NCI-H1417 (cell line): ENCODE results near the gene GUK1.

Experiments
- DNase-seq, 3 experiments: peaks; one replicate each; lab custom pipeline; 2025; lab: John Stamatoyannopoulos, UW

The GUK1 gene

GRCh38 chr1:228149406-228150119 lies 9.5 kb downstream of the GUK1 start, which contains the start of gene GJC2:
GJC2 (plus strand) TSS chr1:228149930; CDS start chr1:228157759, 7,829 bp downstream.
- DNase-seq, result no peak

DNA sequence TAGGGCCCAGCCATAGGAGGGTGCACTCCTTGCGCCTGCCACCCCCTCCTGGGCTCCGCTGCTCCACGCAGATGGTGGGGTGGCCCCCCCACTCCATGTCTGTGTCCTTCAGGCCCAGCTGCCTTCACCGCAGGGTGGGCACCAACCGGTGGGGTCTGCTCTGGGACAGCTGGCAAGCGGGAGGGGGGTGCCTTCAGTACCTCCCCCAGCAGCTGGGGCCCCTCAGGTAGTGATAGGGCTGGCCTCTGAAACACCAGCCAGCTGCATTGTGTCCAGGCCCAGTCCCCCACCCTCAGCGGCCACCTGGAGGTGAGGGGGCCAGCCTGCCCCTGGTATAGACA lies 10.0 kb downstream of the GUK1 start:
- no peak for DNase-seq

DNA sequence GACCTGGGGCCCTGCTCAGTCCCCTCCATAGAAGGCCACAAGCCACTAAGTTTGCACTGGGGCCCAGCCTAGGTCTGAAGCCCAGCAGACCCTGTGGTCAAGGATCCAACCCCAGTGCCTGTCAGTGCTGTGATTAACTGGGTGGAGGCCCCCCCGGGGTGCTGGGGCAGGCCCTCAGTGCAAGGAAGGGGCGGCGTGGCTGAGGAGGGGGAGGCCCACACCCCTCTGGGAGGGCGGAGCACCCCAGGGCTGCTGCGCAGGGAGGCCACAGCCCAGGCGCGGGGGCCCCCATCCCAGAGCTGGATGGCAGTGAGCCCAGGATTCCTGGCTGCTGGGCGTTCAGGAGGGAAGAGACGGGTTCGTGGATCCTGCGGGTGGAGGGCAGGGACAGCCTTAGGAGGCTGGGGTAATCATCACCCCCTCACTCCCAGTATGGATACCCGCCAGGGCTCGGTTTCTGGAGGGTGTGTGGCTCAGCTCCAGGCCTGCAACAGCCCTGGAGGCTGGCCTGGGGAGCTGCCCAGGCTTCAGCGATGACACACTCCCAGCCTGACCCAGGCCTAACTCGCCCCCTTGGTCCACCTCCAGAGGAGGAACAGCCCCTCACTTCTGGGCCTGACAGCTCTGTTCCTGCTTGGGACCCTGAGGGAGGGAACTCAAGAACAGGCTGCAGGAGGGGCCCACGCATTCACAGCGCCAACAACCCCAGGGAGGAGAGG lies 10.5 kb downstream of the GUK1 start:
- DNase-seq, result no peak

- DNase-seq, result no peak
Measured at GRCh38 chr1:228151180-228151925, 11.3 kb downstream of the GUK1 start.

GRCh38 chr1:228152097-228152917 lies 12.2 kb downstream of the GUK1 start:
- no peak for DNase-seq

- no peak for DNase-seq
Measured at GRCh38 chr1:228152918-228153258, 12.8 kb downstream of the GUK1 start.

- DNase-seq, result no peak
Measured at GRCh38 chr1:228154021-228154669, 14.1 kb downstream of the GUK1 start.

DNA sequence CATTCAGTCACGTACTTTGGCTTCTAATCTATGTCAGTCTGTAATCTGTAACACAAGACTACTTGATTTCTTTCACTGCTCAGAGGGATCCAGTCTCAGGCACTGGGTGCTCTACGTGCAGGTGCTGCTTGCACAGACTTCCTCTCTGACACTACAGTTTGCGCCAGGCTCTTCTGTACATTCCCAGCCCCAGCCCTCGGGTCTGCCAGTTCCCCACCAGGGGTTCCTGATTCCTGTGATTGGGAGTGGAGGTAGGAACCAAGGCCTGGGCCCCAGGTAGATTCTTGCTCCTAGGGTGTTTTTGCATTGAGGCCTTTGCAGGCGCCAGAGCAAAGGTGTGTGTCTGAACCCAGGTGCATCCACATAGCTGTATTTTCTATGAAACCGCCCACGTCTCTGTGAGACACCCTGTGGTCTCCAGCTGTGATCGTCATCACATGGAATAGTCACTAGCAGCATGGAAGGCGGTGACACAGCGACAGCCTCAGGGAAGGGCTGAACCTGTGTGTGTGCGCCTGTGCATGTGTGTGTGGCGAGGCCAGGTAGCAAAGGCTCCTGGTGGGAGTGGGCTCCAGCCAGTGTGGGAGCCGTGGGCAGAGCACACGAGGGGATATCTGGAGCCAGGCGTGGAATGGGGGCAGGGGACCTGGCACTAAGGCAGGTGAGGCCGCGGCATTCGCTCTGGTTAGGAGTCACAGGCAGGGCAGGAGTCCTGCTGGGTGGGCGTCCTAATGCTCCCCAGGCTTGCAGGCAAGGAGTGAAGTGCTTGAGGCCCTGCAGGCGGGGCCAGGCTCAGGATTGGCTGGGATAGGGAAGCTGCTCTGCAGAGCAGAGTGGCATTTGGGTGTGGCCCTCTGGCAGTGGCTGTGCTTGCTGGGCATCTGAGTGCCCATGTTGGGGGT lies 14.8 kb downstream of the GUK1 start:
- peak in 2 of 3 experiments; percentile 86 to 92 for DNase-seq

GRCh38 chr1:228155596-228156514 lies 15.8 kb downstream of the GUK1 start:
- no peak for DNase-seq

DNA sequence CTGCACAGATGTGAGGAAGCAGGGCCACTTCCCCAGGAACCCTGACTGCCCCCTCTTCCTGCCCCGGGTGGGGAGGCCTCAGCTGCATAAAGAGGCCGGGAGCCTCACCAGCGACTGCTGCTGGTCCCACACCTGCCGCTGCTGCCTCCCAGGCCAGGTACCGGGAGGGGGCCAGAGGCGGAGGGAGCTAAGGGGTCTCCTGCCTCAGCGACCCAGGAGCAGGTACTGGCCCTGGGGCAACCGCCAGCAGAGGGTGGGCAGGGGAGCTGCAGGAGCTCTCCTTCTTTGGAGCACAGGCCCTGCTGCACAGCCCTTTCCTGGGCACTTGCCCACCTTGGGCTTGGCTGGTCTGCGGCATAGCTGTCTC lies 16.4 kb downstream of the GUK1 start:
- DNase-seq, result no peak

DNA sequence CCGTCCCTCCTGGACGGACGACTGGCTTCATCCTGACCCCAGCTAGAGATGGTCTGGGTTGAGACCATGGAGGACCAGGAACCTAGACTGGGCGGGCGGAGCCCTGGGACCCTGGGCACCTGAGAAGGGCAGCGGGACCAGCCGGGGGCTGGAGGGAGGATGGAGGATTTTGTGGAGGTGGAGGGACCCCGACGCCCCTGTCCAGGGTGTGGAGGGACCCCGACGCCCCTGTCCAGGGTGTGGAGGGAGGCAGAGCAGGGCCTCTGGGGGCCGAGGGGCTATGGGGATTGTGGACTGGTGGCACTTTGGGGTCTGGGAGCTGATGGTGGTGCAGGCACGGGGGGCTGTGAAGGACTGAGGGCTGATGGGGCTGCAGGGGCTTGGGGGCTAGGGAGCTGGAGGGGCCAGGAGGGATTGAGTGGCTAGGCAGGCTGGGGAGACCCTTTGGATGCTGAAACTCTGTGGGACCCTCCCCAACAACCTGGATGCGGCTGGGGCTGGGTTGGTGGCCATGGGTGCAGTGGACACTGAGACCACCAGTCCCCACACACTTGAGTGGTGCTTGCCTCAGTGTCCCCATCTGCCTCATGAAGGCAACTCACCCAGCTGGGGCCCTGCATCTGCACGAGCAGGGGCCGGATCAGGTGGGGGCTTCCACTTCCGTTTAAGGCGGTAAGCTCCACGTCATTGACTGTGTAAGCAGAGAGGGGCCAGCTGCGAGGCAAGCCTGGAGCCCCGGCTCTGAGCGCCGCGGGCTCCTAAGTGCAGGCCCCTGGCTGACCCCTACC lies 17.1 kb downstream of the GUK1 start:
- no peak for DNase-seq

DNA sequence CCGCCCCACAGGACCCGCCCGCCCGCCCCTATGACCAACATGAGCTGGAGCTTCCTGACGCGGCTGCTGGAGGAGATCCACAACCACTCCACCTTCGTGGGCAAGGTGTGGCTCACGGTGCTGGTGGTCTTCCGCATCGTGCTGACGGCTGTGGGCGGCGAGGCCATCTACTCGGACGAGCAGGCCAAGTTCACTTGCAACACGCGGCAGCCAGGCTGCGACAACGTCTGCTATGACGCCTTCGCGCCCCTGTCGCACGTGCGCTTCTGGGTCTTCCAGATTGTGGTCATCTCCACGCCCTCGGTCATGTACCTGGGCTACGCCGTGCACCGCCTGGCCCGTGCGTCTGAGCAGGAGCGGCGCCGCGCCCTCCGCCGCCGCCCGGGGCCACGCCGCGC lies 17.6 kb downstream of the GUK1 start:
- no peak for DNase-seq

DNA sequence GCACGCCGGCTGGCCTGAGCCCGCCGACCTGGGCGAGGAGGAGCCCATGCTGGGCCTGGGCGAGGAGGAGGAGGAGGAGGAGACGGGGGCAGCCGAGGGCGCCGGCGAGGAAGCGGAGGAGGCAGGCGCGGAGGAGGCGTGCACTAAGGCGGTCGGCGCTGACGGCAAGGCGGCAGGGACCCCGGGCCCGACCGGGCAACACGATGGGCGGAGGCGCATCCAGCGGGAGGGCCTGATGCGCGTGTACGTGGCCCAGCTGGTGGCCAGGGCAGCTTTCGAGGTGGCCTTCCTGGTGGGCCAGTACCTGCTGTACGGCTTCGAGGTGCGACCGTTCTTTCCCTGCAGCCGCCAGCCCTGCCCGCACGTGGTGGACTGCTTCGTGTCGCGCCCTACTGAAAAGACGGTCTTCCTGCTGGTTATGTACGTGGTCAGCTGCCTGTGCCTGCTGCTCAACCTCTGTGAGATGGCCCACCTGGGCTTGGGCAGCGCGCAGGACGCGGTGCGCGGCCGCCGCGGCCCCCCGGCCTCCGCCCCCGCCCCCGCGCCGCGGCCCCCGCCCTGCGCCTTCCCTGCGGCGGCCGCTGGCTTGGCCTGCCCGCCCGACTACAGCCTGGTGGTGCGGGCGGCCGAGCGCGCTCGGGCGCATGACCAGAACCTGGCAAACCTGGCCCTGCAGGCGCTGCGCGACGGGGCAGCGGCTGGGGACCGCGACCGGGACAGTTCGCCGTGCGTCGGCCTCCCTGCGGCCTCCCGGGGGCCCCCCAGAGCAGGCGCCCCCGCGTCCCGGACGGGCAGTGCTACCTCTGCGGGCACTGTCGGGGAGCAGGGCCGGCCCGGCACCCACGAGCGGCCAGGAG lies 18.3 kb downstream of the GUK1 start:
- DNase-seq, result no peak

DNA sequence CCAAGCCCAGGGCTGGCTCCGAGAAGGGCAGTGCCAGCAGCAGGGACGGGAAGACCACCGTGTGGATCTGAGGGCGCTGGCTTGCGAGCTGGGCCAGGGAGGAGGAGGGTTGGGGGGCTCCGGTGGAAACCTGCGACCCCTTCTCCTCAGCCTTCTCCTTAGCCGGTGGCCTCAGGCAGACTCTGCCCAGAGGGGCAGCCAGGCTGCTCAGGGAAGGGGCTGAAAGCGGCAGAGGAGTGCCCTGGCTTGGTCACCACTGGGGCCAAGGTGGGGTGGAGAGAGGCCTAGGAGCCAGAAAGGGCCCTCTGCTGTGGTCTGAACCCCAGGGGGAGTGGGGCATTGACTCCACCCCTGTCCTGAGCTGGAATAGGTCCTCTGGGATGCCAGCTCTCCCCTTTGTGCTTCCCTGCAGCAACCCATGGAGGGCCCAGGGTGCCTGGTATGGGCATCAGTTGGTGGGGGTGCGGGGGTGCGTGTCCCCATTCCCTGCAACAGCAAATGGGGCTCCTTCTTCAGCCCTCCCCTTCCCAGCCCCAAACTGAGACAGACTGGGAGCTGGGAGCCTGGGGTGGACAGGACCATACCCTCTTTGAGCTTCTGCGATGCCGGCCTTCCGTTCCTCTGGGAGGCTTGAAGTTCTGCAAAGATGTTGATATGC lies 19.1 kb downstream of the GUK1 start:
- DNase-seq, result no peak

DNA sequence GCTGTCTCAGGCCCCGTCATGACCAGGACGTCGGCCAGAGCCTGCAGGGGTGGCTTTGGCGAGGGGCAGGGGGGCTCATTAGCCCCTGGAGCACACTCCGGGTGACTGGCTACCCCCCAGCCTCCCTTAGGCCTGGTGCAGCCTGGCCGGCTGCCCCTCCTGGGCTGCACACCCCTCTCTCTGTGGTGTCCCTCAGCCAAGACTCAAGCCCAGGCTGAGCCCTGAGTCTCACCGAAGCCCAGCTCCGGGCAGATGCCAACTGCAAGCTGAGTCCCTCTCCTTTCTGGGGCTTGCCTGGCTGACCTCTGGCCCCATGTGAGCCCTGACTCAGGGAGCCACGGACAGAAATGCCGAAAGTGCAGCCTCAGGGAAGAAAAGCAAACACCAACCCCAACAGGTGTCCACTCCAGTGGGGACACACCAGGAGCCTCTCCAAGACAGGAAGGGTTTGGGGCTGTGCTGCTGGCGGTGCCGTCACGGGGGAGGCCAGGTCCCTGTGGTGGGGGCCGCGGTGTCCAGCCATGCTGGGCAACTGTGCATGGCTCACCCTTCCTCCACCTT lies 20.2 kb downstream of the GUK1 start:
- DNase-seq, result no peak

GRCh38 chr1:228161362-228161761 lies 21.3 kb downstream of the GUK1 start:
- DNase-seq, result no peak

- no peak for DNase-seq
Measured at GRCh38 chr1:228161866-228162265, 21.8 kb downstream of the GUK1 start.
